Pancreas (tissue), 10 donors: ENCODE results near the gene UBXN10. TPM values are rescaled to one million over a fixed set of nuclear protein-coding genes. Genes with fewer than 3 reads are reported as not detected.
"Not testable (repeated sequence)": the region's sequence is repeated elsewhere in the genome, so short reads cannot be mapped to it uniquely, and the experiment has no call there.

Experiments used
- ATAC-seq, 4 donors: fragments of 200-7000 bp; cut with Tn5 transposase; one replicate each; pipeline versions ENCODE4 v1.8.0 to v1.9.1; 2020; ENCODE audit warnings: mild to moderate bottlenecking in 4 of 4, moderate library complexity in 4 of 4
- DNase-seq, 6 donors: peaks; one replicate each; pipeline ENCODE4 v3.0.0-alpha.2; 2020
- FAIRE-seq: peaks from 2 replicates; lab custom pipeline; 2012; peaks lifted over from hg19 to GRCh38; lab: Jason Lieb, UNC
- H3K27ac ChIP-seq, 4 donors: fragments of 200-600 bp; sonication (generic); 1 replicate in 3 of 4; 2 replicates in 1 of 4; pipeline versions ENCODE4 v1.5.0 to v1.8.0; 2020
- H3K27me3 ChIP-seq, 4 donors: fragments of 200-600 bp; one replicate each; pipeline ENCODE4 v1.8.0; 2021
- H3K36me3 ChIP-seq, 3 donors: fragments of 200-600 bp; sonication (generic) in 1 of 3; one replicate each; pipeline versions ENCODE4 v1.5.0 to v1.8.0; 2020 to 2021
- H3K4me1 ChIP-seq, 3 donors: fragments of 200-600 bp; one replicate each; pipeline ENCODE4 v1.8.0; 2021
- H3K4me3 ChIP-seq, 4 donors: fragments of 200-600 bp; sonication (generic) in 2 of 4; one replicate each; pipeline versions ENCODE4 v1.5.0 to v1.8.0; 2020 to 2021
- H3K9me3 ChIP-seq, 4 donors: fragments of 200-600 bp; one replicate each; pipeline ENCODE4 v1.8.0; 2021
- CTCF ChIP-seq, 4 donors: fragments of 200-600 bp; sonication (generic) in 3 of 4; IDR thresholded peaks; one replicate each; pipeline versions ENCODE4 v1.5.0 to v1.8.0; 2021; ENCODE audit warnings: antibody characterized with exemption in 4 of 4
- WGBS, 2 donors: extraction: QIAGEN DNeasy Blood & Tissue Kit; methylation state at CpG; one replicate each; pipeline ENCODE4 v1.1.7; 2013; 5-methylcytosine and 5-hydroxymethylcytosine counted together
- intact Hi-C, 3 donors: fragments of 100-400 bp; cut with DNase I; formaldehyde crosslinking; loops; one replicate each; pipeline versions ENCODE4 v1.11.1 to v1.14.2; 2022
- polyA plus RNA-seq, 2 donors: library from polyadenylated mRNA; stranded (reverse); fragments of 200-250 nt; gene quantifications; one replicate each; pipeline ENCODE4 v1.2.3, GENCODE V29; 2013
- total RNA-seq, 6 donors: library from RNA; stranded (reverse); fragmentation: NEBNext Ultra II Directional in 4 of 6; extraction: Animal tissue kit (Norgen Biotek cat#: 25700) in 4 of 6; gene quantifications; one replicate each; pipeline versions ENCODE4 v1.2.1 to v1.2.4, GENCODE V29; 2021 to 2023
- donor health status: healthy with polysubstance abuse.
- donor health status: DM: no; HTN: no; CAD: no; lungs with moderate emphysema.
- donor health status: DM: no; HTN: no; CAD: no.
- donor health status: control.
- donor health status: control.
- donor health status: Bipolar disorder and iron deficiency.
- donor health status: DM: yes; HTN: yes; CAD: no.
- donor health status: DM: no; HTN: no; CAD: no.
- donor health status: DM: no; HTN: no; CAD: no.
- donor health status: DM: yes; HTN: yes; CAD: no.

UBXN10 gene
- total and polyA plus RNA-seq, 8 donors: 0.54 to 2.4 (median 0.75) TPM

DNA sequence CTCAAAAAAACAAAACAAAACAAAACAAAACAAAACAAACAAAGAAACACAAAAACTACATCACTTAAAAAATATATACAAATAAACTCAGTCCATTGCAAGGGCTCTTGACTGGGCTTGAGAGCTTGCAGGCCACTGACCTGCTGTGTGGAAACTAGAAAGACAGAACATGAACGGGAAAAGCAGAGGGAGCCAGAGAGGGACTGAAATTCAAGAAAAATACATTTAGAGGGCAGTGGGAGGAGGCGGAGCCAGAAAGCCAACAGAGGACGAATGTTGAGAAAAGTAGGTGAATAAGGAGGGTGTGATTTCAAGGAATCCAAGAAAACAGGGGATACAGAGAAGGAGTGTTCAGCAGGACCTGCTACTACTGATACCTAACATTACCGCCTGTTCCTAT is 41.8 kb downstream of the UBXN10 start:
- intact Hi-C loops: no loop called here
- Histone ChIP-seq H3K9me3 (no peaks in the 10 kb centered on the region), H3K27me3 (peaks cover 0 to 5% (median 0%) of the 10 kb centered on the region in 4 donors), H3K36me3 (no peaks in the 10 kb centered on the region), H3K4me1 (no peaks in the 10 kb centered on the region), H3K27ac (no peak overlapping the region), H3K4me3 (no peak overlapping the region)
- no peak for FAIRE-seq
- TF ChIP-seq CTCF (IDR thresholded peaks at IDR 0.05): no peak
- ATAC-seq: no peak
- 40 to 56% methylated on average over 4 of the region's 4 CpGs for WGBS, 2 donors
- DNase-seq: no peak

- 64 to 74% methylated on average over 11 of the region's 11 CpGs for WGBS, 2 donors
- H3K27me3 ChIP-seq: peaks cover 0 to 5% (median 1%) of the 10 kb centered on the region in 4 donors
- FAIRE-seq: no peak
Measured at GRCh38 chr1:20228314-20228825, 42.5 kb downstream of the UBXN10 start.

DNA sequence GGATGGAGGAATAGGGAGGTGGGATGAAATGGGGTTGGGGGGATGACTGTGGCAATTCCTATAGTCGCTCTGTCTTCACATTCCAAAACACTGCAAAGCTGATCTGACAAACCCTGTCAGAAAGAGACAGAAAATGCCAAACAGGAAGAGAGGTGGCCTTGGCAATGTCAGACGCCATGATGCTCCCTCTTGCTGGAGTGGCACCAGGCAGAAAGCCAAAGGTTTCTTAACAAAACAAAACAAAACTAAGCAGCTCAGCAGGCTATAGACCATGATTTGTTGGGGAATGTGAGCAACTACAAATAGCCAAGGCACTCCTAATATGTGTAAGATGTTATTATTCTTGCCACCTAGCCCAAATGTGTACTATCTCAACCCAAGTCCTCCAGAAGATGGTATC is 43.3 kb downstream of the UBXN10 start:
- no peaks in the 10 kb centered on the region for H3K4me1 ChIP-seq
- no peak for ATAC-seq
- H3K27me3 ChIP-seq: peaks cover 0 to 6% (median 4%) of the 10 kb centered on the region in 4 donors
- intact Hi-C loops: no loop called here
- no peak for DNase-seq
- 34 to 39% methylated on average over 2 of the region's 2 CpGs for WGBS, 2 donors
- H3K36me3 ChIP-seq: no peaks in the 10 kb centered on the region
- TF ChIP-seq CTCF (IDR thresholded peaks at IDR 0.05): no peak
- no peak overlapping the region for H3K27ac ChIP-seq
- no peaks in the 10 kb centered on the region for H3K9me3 ChIP-seq
- FAIRE-seq: no peak
- H3K4me3 ChIP-seq: no peak overlapping the region

More at GRCh38 chr1:20228314-20228825, 42.5 kb downstream of the UBXN10 start:
- no peak for TF ChIP-seq CTCF (IDR thresholded peaks at IDR 0.05)
- DNase-seq (no peak), ATAC-seq (no peak)
- no peaks in the 10 kb centered on the region for H3K4me1 ChIP-seq
- H3K36me3 ChIP-seq: no peaks in the 10 kb centered on the region
- no peak overlapping the region for H3K4me3 ChIP-seq
- no peak overlapping the region for H3K27ac ChIP-seq
- intact Hi-C loops: no loop called here
- H3K9me3 ChIP-seq: no peaks in the 10 kb centered on the region

DNA sequence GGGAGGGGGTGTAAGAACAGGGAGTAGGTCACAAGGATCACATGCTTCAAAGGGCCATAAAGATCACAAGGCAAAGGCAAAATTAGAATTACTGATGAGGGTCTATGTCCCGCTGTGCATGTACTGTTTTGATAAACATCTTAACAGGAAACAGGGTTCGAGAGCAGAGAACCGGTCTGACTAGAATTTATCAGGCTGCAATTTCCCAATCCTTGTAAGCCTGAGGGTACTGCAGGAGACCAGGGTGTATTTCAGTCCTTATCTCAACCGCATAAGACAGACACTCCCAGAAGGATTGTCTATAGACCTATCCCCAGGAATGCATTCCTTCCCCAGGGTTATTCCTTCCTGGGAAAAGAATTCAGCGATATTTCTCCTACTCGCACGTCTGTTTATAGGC is 46.7 kb downstream of the UBXN10 start:
- WGBS, 2 donors: 14 to 17% methylated on average over 7 of the region's 7 CpGs
- H3K9me3 ChIP-seq, H3K36me3 ChIP-seq, H3K27me3 ChIP-seq, H3K4me1 ChIP-seq, intact Hi-C loops, ATAC-seq, H3K27ac ChIP-seq, DNase-seq, H3K4me3 ChIP-seq, FAIRE-seq: not testable (repeated sequence)

DNA sequence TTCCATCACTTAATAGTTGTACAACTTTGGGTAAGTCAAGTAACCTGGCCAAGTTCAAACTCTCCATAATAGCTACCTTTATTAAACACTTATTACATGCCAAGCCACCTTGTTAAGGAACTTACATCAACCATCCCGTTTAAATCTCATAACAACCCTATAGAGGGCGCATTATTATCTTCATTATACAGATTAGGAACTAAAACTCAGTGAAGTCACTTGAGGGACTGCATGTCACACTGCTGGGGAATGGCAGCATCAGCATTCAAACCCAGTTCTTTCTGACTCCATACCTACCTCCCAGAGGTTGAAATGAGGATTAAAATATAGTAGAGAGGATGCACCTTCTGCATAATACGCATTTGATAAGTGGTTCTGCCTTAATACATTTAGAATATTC is 47.5 kb downstream of the UBXN10 start:
- DNase-seq (no peak), FAIRE-seq (no peak), ATAC-seq (peak in 3 of 4 donors; percentile 52 to 63 (median 53))
- H3K4me1 ChIP-seq: no peaks in the 10 kb centered on the region
- no peaks in the 10 kb centered on the region for H3K36me3 ChIP-seq
- WGBS, 2 donors: 22 to 32% methylated on average over 3 of the region's 3 CpGs
- H3K27me3 ChIP-seq: peaks cover 0 to 6% (median 1%) of the 10 kb centered on the region in 4 donors
- no peak for TF ChIP-seq CTCF (IDR thresholded peaks at IDR 0.05)
- H3K27ac ChIP-seq: no peak overlapping the region
- no peaks in the 10 kb centered on the region for H3K9me3 ChIP-seq
- no peak overlapping the region for H3K4me3 ChIP-seq
- intact Hi-C loops: no loop called here
